IPS DF 6.9 (cell line): Measurements from ENCODE around the gene BSCL2.
"Not testable (repeated sequence)": the region's sequence is repeated elsewhere in the genome, so short reads cannot be mapped to it uniquely, and the experiment has no call there.

ENCODE experiments used
- DNase-seq: peaks from one replicate; pipeline ENCODE4 v3.0.0-alpha.2; 2013; ENCODE audit warnings: low read depth, low spot score
- H3K27ac ChIP-seq: one replicate; pipeline ENCODE4 v1.5.1; 2013; ENCODE audit warnings: low read length, control low read depth
- H3K27me3 ChIP-seq: 2 replicates; pipeline ENCODE4 v1.6.1; 2013; ENCODE audit warnings: mild to moderate bottlenecking, low read length; ENCODE audit not compliant: control insufficient read depth, insufficient read depth
- H3K36me3 ChIP-seq: 2 replicates; pipeline ENCODE4 v1.6.1; 2013; ENCODE audit warnings: low read length; ENCODE audit not compliant: control insufficient read depth, insufficient read depth
- H3K4me1 ChIP-seq: 2 replicates; pipeline ENCODE4 v1.6.1; 2013; ENCODE audit warnings: low read length; ENCODE audit not compliant: control insufficient read depth, insufficient read depth
- H3K4me3 ChIP-seq: 2 replicates; pipeline ENCODE4 v1.5.1; 2013; ENCODE audit warnings: mild to moderate bottlenecking, low read length
- H3K9me3 ChIP-seq: 2 replicates; pipeline ENCODE4 v1.6.1; 2013; ENCODE audit warnings: low read length, inconsistent platforms; ENCODE audit not compliant: control insufficient read depth, insufficient read depth
- WGBS: extraction: QIAGEN DNeasy Blood & Tissue Kit; methylation state at CpG from one replicate; pipeline ENCODE4 v1.1.7; 2013; ENCODE audit warnings: mixed read lengths, missing lambda C conversion rate; ENCODE audit not compliant: insufficient read length, insufficient coverage; 5-methylcytosine and 5-hydroxymethylcytosine counted together

BSCL2 gene

GRCh38 chr11:62654297-62654696, 52.9 kb downstream of the BSCL2 start:
- H3K36me3 ChIP-seq: peaks cover 4% of the 10 kb centered on the region
- no peaks in the 10 kb centered on the region for H3K27me3 ChIP-seq
- no peak for DNase-seq
- no peaks in the 10 kb centered on the region for H3K9me3 ChIP-seq
- H3K4me1 ChIP-seq: no peaks in the 10 kb centered on the region
- H3K27ac ChIP-seq: no peak overlapping the region
- no peak overlapping the region for H3K4me3 ChIP-seq
- 100% methylated on average over 1 of the region's 11 CpGs for WGBS

- no CpG with 5 or more reads among the region's 16 CpGs for WGBS
- no peak for DNase-seq
- H3K36me3 ChIP-seq: peaks cover 13% of the 10 kb centered on the region
- H3K27me3 ChIP-seq: no peaks in the 10 kb centered on the region
- no peaks in the 10 kb centered on the region for H3K9me3 ChIP-seq
- H3K4me1 ChIP-seq: no peaks in the 10 kb centered on the region
- peak overlapping the region; percentile 98 for H3K4me3 ChIP-seq
- no peak overlapping the region for H3K27ac ChIP-seq
Measured at GRCh38 chr11:62652161-62653006, 54.8 kb downstream of the BSCL2 start.

DNA sequence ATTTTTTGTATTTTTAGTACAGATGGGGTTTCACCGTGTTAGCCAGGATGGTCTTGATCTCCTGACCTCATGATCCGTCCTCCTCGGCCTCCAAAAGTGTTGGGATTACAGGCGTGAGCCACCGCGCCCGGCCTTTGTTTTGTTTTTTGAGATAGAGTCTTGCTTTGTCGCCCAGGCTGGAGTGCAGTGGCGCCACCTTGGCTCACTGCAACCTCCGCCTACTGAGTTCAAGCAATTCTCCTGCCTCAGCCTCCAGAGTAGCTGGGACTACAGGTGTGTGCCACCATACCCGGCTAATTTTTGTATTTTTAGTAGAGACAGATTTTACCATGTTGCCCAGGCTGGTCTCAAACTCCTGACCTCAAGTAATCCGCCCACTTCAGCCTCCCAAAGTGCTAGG, 56.9 kb downstream of the BSCL2 start:
- H3K27me3 ChIP-seq, DNase-seq, H3K27ac ChIP-seq, H3K4me3 ChIP-seq, H3K9me3 ChIP-seq, H3K4me1 ChIP-seq: not testable (repeated sequence)
- no CpG with 5 or more reads among the region's 12 CpGs for WGBS
- peaks cover 13% of the 10 kb centered on the region for H3K36me3 ChIP-seq

DNA sequence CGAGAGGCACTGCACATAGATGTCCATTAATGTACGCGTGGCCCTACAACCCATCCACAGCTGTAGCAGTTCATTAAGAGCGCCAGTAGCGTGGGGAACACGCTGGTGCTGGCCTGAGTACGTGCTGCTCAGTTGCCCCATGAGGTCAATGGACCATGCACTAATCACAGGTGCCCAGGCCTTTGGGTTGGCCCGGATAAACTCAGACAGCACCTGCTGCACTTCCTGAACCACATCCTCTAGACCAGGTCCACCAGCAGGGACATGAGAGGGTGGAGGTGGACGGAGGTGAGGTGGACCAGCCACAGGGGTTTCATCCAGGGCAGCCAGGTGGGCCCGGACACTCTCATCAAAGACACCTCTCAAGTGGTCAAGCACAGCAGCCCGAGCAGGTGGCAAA, 57.7 kb downstream of the BSCL2 start:
- no peak overlapping the region for H3K27ac ChIP-seq
- H3K27me3 ChIP-seq: no peaks in the 10 kb centered on the region
- H3K4me1 ChIP-seq: no peaks in the 10 kb centered on the region
- H3K4me3 ChIP-seq: no peak overlapping the region
- peaks cover 13% of the 10 kb centered on the region for H3K36me3 ChIP-seq
- H3K9me3 ChIP-seq: no peaks in the 10 kb centered on the region
- WGBS: no CpG with 5 or more reads among the region's 11 CpGs
- DNase-seq: no peak

DNA sequence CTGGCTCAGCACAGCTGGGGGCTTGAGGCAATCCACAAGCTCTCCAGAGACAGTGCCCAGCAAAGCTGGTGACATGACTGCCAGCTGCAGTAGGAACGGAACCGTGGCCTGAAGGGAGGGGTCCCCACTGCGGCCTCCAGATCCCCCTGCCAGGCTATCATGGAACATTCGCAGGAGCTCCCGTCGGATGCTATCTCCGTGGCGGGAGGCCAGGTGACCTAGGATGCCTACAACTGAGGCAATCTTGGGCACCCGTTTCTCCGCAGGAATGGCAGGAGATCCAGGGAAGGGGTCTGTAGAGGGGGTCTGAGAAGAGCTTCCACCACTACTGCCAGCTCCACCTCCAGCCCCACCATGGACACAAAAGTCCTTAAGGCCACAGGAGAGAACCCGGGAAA, 58.3 kb downstream of the BSCL2 start:
- H3K27me3 ChIP-seq: no peaks in the 10 kb centered on the region
- H3K27ac ChIP-seq: no peak overlapping the region
- no CpG with 5 or more reads among the region's 11 CpGs for WGBS
- peaks cover 13% of the 10 kb centered on the region for H3K36me3 ChIP-seq
- no peaks in the 10 kb centered on the region for H3K9me3 ChIP-seq
- H3K4me3 ChIP-seq: no peak overlapping the region
- no peaks in the 10 kb centered on the region for H3K4me1 ChIP-seq
- no peak for DNase-seq

GRCh38 chr11:62648185-62648966, 58.8 kb downstream of the BSCL2 start:
- Histone ChIP-seq H3K4me1 (no peaks in the 10 kb centered on the region), H3K9me3 (no peaks in the 10 kb centered on the region), H3K27me3 (no peaks in the 10 kb centered on the region), H3K4me3 (no peak overlapping the region), H3K27ac (no peak overlapping the region), H3K36me3 (peaks cover 13% of the 10 kb centered on the region)
- no peak for DNase-seq
- WGBS: no CpG with 5 or more reads among the region's 24 CpGs

DNA sequence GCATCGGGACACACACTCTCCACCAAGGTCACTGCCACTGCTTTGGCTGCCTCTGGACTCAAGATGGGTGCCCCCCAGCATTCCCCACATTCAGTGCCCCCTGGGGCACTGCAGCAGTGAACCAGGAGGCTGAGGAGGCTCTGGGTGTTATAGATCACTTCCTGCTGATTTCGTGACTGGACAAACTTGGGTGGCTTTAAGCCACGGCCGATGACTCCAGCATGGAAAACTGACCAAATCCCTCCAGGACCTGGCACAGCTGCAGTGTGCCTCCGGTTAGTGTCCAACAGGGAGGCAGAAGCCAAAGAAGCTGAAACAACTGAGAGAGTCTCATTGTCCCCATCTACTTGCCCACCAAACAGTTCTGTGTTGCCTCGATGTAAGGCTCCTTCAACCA, 59.6 kb downstream of the BSCL2 start:
- Histone ChIP-seq H3K36me3 (peaks cover 15% of the 10 kb centered on the region), H3K4me1 (no peaks in the 10 kb centered on the region), H3K27me3 (no peaks in the 10 kb centered on the region), H3K4me3 (no peak overlapping the region), H3K27ac (no peak overlapping the region), H3K9me3 (no peaks in the 10 kb centered on the region)
- WGBS: no CpG with 5 or more reads among the region's 6 CpGs
- DNase-seq: no peak

DNA sequence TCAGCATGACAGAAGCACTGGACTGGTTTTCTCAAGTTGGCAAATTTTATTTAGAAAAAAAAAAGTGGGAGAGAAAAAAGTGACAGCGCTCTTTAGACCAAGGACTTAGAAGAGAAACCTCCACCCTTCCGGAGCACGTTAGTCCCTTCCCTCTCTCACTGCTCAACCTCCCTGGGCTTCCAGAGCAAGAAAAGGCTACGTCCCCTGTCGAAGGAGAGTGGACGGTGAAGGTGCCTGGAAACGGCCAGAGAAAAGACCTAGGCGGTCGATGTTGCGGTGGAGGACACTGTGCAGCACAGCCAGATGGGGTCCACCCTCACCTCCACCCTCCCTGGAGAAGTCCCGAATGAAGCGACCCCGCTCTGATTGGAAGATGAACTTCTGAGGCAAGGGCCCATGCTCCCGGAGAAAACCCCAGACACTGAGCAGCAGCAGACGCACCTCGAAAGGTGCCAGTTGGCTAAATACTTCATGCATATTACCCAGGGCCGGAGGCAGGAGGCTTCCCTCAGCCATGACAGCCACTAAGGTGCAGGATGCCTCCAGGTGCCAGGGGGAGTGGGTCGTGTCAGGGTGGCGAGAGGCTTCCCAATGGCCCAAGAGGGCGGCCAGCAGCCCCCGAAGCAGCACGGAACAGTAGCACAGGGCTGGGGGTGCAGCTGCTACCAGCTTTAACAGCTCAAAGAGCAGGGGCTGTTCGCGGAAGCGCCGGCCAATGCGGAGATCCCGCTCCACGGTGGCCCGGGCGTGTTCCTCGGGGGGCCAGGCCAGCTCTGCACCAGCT, 60.2 kb downstream of the BSCL2 start:
- H3K27ac ChIP-seq: no peak overlapping the region

GRCh38 chr11:62645946-62646824, 61.0 kb downstream of the BSCL2 start, which contains the start of gene GANAB:
Gene GANAB, minus strand, starts transcription at chr11:62646613. Its CDS starts 14 bp downstream, at chr11:62646599.
- no peaks in the 10 kb centered on the region for H3K4me1 ChIP-seq
- H3K4me3 ChIP-seq: peak within 1 kb of the TSS; percentile 75
- H3K36me3 ChIP-seq: peaks cover 15% of the 10 kb centered on the region
- H3K9me3 ChIP-seq: no peaks in the 10 kb centered on the region
- peak; percentile 87 for DNase-seq
- no peak within 1 kb of the TSS for H3K27ac ChIP-seq
- H3K27me3 ChIP-seq: no peaks in the 10 kb centered on the region
- WGBS: no CpG with 5 or more reads among the region's 73 CpGs

More for the DNA sequence above, 60.2 kb downstream of the BSCL2 start:
- Histone ChIP-seq H3K36me3 (peaks cover 15% of the 10 kb centered on the region), H3K27me3 (no peaks in the 10 kb centered on the region), H3K4me3 (no peak overlapping the region), H3K4me1 (no peaks in the 10 kb centered on the region), H3K9me3 (no peaks in the 10 kb centered on the region)
- no CpG with 5 or more reads among the region's 32 CpGs for WGBS
- no peak for DNase-seq
